ELF-1 (cell line): Measurements from ENCODE around the gene WDR1.

Experiments used
- DNase-seq: peaks from one replicate; pipeline ENCODE4 v3.0.0-alpha.2; 2016; ENCODE audit warnings: low read depth, low spot score

The WDR1 gene, protein sequence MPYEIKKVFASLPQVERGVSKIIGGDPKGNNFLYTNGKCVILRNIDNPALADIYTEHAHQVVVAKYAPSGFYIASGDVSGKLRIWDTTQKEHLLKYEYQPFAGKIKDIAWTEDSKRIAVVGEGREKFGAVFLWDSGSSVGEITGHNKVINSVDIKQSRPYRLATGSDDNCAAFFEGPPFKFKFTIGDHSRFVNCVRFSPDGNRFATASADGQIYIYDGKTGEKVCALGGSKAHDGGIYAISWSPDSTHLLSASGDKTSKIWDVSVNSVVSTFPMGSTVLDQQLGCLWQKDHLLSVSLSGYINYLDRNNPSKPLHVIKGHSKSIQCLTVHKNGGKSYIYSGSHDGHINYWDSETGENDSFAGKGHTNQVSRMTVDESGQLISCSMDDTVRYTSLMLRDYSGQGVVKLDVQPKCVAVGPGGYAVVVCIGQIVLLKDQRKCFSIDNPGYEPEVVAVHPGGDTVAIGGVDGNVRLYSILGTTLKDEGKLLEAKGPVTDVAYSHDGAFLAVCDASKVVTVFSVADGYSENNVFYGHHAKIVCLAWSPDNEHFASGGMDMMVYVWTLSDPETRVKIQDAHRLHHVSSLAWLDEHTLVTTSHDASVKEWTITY

DNA sequence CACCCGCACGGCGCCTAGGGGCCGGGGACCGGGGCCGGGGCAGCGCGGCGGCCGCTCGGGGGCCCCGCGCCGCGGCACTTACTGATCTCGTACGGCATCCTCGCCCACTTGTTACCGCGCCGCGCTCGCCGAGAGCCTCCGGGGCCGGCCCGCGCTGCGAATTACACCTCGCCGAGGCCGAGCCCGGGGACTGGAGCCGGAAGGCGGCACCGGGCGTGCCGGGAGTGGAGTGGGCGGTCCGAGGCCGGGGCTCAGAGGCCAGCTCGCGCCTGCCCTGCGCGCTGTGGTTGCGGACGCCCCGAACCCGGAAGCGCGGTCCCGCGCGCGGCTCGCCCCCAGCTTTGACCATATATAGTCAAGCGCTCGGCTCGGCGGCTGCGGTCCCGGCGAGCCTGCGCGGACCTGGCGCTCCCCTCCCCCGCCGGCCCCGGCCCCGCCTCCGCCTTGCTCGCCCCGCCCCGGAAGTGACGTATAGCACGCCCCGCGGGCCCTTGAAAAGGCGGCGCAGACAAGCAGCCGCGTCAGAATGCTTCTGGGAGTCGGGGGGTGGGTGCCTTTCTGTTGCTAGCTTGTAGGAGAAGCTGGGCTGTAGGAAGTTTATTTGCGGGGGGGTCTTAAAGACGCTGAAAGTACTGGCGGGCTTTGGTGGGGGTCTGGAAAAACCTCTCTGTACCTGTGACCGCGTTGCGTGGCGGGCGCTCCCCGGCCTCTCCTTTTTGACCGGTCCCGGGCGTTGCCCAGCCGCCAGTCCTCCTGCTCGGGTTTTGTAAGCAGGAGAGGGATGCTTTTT is at the start of gene WDR1:
Gene WDR1, minus strand, starts transcription at position 231 of the 790 bp plus-strand sequence. Its CDS starts 133 bp downstream, at position 98.
- peak; percentile 96 for DNase-seq

DNA sequence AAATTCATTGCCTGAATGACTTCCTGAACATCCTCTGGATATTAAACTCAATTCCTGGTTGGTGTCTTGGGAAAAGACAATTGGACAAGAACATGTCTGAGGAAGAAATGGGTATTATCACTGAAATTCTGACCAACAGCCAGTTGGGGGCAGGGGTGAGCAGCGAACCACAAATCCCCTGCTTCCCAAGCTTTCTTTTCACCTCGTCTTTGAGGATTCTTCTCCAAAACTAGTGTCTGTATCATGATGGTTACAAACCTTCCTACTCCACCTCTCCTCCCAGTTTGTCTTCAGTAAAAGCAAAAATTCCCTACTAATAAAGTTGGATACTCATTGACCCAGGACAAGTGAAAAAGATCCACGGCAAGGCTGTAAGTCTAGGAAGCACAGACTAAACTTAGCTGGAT is 48.3 kb upstream of the WDR1 start:
- DNase-seq = peak; percentile 52

DNA sequence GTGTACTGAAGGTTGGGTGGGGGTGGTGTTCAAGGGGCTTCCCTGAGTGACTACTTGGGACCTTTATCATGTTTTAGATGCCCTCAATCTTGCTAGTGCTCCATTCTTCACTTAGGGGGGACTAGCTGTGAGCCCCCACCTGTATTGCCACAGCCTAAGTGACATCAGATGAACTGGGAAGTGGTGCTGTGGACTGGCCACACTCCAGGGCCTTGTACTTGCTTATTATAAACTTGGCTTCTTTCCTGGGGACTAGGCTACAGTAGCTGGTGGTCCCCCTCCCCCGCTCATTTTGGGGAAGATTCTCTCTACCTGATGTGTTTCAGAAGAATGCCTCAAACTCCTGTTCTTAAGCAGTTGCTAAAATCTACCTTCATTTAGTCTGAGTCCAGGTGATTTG is 46.7 kb upstream of the WDR1 start:
- no peak for DNase-seq

DNA sequence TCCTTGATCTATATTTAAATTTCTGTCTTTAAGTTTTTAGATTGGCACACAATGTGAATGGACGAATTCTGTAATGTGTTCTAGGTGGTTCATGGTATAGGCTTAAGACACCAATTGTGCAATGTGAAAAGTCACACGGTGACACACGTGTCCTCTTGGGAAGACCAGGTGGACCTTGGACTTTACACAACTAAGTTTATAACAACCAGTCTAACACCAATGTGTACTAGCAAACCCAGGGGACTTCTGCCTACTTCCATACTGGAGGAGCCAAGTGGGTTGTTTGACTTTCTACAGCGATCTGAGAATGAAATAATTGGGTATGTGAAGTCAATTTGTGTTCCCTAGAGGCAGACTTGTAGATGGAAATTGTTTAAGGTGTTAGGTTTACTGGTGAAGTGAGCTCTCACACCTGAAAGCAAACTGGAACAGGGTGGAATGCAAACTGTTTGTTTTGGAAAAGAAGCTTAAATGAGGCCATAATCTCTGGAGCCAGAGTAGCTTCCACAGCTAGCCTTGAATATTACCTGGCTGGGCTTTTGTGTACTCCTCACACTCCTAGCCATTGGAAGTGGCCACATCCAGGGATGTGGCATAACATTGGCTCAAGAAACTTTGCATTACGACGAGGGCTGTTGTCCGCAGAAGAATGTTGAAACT is 45.9 kb upstream of the WDR1 start:
- DNase-seq = no peak

DNA sequence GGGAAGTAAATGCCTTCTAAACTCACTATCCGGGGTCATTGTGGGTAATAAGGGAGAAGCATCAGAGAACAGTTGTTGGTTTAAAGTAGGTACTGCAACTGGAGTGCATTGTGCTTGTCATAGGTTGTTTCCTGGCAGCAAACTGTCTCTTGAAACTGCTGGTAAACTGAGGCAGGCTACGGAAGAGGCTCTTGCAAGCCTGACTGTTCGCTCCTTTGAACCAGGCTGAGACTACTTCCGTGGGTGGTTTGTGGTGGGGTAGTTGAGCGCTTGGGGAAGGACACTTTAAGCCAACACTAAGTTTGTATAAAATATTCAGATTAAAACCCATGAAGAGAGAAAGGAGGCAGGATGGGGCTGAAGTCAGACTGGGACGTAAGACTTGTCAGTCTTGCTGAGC is 45.2 kb upstream of the WDR1 start:
- no peak for DNase-seq

DNA sequence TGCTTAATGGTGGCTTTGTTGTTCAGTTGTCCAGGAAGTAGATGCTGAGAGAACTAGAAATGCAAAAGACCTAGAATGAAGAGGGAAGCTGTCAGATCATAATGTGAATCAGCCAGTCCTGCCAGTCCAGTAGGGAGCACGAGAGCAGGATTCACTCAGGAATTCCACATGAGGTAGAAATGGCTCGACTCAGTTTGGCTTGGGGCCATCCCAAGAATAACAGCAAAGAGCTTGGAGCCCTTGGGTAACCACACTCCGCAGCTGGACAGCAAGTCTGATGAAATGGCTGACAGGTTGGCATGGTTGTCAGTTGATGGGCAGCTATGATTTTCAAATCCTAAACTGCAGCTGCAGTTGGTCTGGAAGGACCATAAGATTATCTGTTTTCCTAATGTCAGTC is 44.5 kb upstream of the WDR1 start:
- DNase-seq = no peak

DNA sequence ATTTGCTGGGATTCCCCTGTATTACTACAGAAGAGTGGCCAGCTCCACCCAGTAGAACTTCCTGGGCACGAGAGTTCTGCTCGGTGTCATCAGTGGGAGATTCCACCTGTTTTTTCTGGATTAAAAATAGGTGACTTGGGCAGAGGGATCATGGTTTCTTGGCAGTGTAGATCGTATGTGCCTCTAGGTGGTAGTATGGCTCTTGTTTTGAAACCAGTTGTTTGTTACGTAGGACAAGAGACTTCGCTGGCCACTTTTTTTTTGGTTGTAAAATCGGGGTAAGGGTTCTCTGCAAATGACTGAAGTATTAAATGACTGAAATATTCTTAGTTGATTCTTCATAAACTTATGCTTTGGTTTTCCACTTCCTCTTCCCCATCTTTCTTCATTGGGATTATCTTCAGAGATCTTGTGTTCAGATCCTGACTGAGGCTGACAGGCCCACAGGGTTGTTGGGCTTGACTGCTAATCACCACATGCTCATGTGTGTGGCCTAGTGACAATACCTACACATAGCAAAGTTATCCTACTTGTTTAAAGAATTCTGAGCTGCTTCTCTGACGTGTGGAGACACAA is 43.8 kb upstream of the WDR1 start:
- DNase-seq = peak; percentile 17

DNA sequence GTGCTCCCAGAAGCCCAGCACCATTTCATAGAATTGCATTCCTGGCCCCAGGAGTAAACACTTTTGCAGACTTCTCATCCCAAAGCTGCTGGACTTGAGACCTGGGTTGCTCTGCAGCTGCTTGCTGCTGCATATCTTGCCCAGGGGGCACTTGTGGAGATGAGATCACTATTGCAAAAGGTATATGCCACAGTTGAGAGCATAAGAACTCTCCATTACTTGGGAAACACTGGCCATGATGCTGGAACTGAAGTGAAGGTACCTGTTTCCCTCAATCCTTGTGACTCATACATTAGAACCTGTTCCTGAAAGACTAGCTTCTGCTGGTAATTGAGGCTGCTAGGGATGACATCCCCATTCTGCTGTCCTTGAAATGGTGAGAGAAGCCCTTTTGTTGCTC is 43.1 kb upstream of the WDR1 start:
- no peak for DNase-seq

DNA sequence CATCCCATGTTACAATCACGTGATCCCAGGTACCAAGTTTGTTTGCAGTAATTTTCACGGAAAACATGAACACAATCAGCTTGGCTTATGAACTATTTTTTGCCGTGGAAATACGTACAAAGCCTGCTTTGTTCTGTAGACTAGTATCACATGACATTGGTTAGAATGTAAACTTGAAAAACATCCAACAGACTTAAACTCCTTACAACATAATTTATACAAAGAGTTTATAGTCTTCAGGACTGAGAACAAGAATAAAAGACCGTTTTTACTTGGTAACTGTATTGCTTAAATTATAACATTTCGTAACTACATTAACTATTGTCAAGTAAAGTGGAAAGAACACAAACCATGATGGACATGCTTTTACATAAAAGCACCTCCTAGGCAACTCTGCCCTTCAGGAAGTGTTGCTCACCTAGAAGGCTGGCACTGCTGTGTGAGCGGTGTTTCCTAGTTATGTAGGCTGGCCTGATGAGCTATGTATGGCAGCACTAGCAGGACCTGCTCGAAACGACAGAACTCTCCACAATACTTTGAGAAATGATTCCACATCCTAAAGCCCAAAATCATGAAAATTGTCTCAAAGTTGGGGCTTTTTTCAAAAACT is 41.8 kb upstream of the WDR1 start:
- no peak for DNase-seq

DNA sequence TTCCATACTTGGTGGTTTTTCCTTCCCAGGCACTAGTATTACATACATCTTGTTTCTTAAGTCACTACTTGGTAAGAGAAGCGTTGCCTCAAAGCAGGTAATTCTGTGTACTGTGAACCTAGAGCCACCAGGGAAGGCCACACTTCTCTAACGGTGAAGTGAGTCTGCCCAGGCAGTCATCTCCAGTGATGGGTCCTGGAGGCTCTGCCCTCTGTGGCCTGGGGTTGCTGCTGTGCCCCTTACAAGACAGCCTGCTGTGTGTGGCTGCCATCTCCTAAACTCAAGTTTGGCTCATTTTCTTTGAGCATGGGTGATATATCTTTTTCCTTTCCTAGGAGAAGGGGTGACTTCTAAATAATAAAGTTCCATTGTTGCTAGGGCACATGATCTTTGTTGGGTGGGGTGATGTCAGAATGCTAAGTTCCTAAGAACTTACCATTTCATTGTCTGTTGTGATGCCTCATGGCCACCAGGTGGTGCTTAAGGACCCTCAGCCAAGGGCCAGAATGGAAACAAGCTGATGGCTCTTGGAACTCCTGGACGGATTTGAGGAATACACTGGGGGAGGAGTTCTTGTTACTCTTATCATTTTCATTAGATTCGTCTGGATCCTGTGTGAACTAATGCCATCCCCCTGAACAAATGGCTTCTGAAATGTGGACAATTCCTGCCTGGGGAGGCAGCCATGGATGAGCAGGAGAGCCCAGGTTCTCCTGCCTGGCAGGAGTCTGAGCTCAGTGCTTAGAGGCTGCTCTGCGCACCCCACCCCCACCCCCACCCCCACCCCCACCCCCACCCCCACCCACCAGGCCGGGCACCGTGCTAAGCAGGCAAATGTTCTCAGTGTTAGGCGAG is 41.1 kb upstream of the WDR1 start:
- peak; percentile 66 for DNase-seq

DNA sequence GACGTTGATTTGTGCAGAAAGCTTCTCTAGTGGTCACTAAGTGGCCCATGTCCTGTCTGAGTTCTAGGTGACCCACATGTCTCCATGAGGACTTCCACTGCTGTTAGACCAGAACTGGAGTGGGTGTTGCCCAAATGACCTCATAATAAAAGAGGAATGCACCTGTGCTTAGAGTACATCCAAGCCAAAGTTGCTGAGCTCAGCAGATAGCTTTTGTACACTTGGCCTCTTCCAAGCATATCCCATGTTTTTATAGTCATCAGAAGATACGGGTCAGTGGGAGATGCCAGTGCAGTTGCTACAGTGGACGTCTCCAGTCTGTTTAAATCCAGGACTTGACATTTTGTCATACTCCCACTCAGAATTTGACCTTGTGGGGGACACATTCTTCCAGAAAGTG is 37.6 kb upstream of the WDR1 start:
- no peak for DNase-seq

DNA sequence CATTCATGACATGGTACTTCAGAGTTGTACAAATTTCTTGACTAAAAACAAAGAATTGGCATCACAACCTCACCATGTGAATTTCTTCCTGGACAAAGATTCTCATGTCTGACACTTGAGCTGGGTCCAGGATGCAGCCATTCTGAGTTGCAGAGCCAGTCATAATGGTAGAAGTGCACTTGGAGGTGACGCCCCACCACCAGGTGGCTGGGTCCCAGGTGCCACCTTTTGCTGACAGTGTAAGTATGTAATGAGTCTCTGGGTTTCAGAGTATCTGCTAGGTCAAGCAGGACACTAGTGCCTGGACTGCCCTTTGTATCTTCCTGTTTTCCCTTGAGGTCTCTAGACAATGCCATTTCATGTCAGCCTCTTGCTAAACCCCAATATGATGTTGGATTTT is 36.6 kb upstream of the WDR1 start:
- no peak for DNase-seq

DNA sequence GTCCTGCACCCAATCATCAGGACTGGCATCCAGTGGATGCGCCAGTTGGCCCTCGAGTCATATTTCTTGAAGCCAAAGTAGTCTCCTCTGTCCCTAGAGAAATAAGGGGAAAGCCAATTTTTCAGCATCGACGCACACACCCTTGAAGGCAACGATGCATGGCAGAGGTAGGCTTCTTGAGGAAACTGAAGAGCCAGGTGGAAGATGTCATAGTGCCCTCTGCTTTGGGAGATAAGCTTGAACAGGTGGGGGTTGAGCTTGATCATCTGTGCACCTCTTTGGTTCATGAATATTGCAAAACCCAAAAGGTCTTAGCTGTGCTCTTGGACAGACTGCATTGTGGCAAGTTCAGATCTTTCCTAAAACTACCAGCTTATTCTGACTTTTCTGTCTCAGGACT is 34.6 kb upstream of the WDR1 start:
- DNase-seq = no peak

DNA sequence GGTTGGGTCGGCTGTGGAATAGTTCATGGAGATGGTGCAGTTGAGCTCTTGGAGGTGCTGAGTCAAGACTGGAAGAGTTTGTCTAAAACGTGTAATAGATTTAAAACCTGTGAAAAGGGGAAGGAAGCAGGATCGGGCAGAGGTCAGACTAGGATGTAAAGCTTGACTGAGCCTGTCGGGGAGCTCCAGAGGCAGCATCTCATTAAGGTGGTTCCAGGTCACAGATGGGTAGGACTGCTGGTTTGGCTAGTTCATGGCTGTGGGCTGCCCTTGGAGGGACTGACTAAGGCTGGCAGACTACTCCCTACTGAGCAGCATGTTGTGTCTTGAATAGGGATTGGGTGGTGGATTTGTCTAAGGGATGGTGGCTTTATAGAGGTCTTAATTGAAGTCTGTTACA is 28.4 kb upstream of the WDR1 start:
- no peak for DNase-seq

DNA sequence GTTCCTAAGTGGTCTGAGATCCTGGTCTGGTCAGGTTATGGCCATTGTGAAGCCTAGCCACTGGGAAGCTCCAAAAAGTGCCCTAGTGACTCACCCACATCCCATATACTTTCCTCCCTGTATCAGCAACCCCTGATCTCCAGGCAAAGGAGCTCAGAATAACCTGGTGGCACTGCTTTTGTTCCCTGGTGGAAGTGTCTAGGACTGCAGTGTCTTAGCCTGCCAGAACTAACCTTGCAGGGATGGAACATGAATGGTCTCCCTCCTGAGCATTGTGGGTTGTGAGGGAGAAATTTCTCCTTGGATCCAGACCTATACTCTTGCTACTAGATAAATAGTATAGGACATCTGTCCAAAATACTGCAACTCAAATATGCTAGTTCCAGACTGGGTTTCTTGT is 27.9 kb upstream of the WDR1 start:
- no peak for DNase-seq

DNA sequence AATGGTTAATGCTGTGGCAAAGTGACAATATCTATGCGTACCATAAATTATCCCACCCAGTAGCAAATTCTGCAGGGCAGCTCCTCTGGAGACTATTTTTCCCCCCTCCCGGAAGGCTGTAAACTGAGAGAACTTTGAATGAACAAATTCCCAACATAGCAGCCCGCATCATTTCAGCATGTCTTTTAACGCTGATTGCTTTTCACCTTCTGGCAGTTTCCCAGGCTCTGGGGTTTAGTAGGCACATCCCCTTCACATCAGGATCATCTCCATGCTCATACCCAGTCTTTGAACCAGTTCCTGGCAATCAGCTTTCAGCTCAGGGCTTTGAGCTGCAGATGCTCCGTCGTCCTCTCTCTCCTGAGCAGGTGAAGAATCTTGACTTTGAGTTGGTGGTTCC is 26.6 kb upstream of the WDR1 start:
- DNase-seq = no peak

DNA sequence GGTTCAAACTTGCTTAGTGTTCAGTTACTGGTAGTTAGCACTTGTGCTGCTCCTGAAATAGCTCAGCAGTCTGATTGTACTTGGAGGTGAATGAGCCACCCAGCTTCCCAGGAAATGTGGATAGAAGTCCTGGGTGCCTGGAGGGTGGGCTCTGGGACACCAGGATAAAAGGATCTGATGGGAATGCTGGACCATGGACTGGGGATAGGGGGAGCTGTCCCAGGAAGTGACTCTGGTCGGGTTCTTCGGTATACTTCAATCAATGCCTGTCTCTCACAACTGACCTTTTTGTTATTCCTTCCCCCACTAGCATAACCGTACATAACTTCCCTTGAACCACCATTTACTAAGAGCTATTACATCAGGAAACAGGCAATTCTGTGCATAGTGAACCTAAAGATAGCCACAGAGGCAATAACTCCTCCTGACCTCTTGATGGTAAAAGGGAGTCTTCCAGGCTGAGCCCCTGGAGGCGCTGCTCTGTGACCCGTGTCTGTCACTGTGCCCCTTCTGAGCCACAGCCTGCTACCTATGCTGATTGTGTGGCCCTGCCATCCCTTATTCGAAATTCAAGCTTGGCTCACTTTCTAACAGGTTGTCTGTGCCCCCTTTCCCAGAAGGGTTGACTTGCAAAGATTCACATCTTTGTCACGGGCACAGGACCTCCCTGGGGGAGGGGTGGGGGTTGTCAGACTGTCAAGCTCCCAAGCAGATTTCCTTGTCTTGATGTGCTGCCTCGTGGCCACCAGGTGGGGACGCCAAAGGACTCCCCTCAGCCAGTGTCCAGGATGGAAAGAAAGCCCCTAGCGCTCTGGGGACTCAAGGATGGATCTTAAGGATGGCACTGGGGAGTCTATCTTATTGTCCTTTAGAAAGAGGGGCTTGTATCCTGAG is 24.5 kb upstream of the WDR1 start:
- peak; percentile 47 for DNase-seq

DNA sequence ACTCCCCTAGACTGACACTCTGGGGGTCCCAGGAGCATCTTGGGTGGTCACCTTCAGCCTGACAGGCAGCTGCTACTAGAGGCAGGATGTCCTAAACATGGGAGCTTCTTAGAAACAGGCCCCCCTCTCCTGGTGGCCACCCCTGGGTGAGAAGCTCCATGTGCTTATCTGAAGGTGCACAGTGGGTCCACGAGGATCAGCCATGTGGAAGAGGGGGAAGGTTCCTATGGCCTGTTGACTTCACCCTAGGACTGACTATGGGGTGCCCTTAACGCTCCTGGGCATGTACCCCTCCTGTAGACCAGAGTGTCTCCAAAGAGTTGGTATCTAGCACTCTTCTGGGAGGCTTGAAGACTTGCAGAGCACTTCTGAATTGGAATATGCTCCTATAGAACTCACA is 22.9 kb upstream of the WDR1 start:
- DNase-seq = no peak

DNA sequence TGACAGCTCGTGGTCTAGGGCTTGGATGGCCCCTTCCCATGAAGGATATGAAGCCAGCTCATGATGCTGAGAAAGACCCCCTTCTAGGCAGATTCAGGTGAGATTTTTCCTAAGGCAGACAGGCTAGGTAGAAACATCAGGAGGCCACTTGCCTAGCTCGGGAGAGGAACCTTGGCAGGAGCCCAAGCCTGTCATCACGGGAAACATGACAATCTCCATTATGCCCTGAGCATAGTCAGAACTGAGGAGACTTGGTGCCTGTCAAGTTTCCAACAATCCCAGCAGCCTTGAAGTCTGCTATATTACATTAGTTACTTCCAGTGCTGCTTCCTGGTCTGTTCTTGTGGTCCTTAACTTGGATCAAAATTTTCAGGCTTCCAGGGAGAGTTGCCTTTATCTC is 18.7 kb upstream of the WDR1 start:
- no peak for DNase-seq
